SK-N-SH treated with all-trans-retinoic acid at 6 μM for 48 hours (cell line): ENCODE data around the gene LUC7L2.

Experiments used
- ATAC-seq: fragments of 200-7000 bp; cut with Tn5 transposase; 3 replicates; pipeline ENCODE4 v1.9.1; 2020; ENCODE audit warnings: mild to moderate bottlenecking, moderate library complexity
- ARNTL ChIP-seq: fragments of 450-650 bp; formaldehyde crosslinking; IDR thresholded peaks from 2 replicates; pipeline ENCODE4 v1.5.0; 2020; ENCODE audit warnings: low read depth, mild to moderate bottlenecking, moderate library complexity, borderline replicate concordance
- GLIS3 ChIP-seq: fragments of 250-450 bp; sonication (Bioruptor Pico); IDR thresholded peaks from 2 replicates; pipeline ENCODE4 v1.5.0; 2020; ENCODE audit warnings: mild to moderate bottlenecking, moderate library complexity
- ISL1 ChIP-seq: fragments of 250-450 bp; sonication (Bioruptor Pico); IDR thresholded peaks from 2 replicates; pipeline ENCODE4 v2.1.2; 2022; ENCODE audit warnings: mild to moderate bottlenecking, moderate library complexity
- OSR1 ChIP-seq: fragments of 250-450 bp; sonication (Bioruptor Pico); IDR thresholded peaks from 2 replicates; pipeline ENCODE4 v1.8.0; 2022; ENCODE audit warnings: moderate library complexity, mild to moderate bottlenecking, inconsistent platforms
- PATZ1 ChIP-seq: fragments of 250-450 bp; sonication (Bioruptor Pico); IDR thresholded peaks from 2 replicates; pipeline ENCODE4 v1.8.0; 2020; ENCODE audit warnings: mild to moderate bottlenecking, moderate library complexity, borderline replicate concordance
- POU6F1 ChIP-seq: fragments of 250-450 bp; sonication (Bioruptor Pico); IDR thresholded peaks from 2 replicates; pipeline ENCODE4 v1.8.0; 2021; ENCODE audit warnings: low read depth, mild to moderate bottlenecking, moderate library complexity, borderline replicate concordance
- PPARA ChIP-seq: fragments of 250-450 bp; sonication (Bioruptor Pico); IDR thresholded peaks from 2 replicates; pipeline ENCODE4 v1.5.0; 2020; ENCODE audit warnings: mild to moderate bottlenecking, borderline replicate concordance
- SNAI2 ChIP-seq: fragments of 250-450 bp; sonication (Bioruptor Pico); IDR thresholded peaks from 2 replicates; pipeline ENCODE4 v1.5.0; 2020; ENCODE audit warnings: mild to moderate bottlenecking, moderate library complexity
- TCF4 ChIP-seq: fragments of 250-450 bp; sonication (Bioruptor Pico); IDR thresholded peaks from 2 replicates; pipeline ENCODE4 v1.8.0; 2021; ENCODE audit warnings: mild to moderate bottlenecking, moderate library complexity, borderline replicate concordance
- TOX ChIP-seq: fragments of 250-450 bp; sonication (Bioruptor Pico); IDR thresholded peaks from 2 replicates; pipeline ENCODE4 v1.8.0; 2021; ENCODE audit warnings: mild to moderate bottlenecking, moderate library complexity, borderline replicate concordance
- TSHZ2 ChIP-seq: fragments of 250-450 bp; sonication (Bioruptor Pico); IDR thresholded peaks from 2 replicates; pipeline ENCODE4 v1.5.0; 2020; ENCODE audit warnings: mild to moderate bottlenecking, moderate library complexity
- ZC3H10 ChIP-seq: fragments of 250-450 bp; sonication (Bioruptor Pico); IDR thresholded peaks from 2 replicates; pipeline ENCODE4 v1.5.1; 2021; ENCODE audit warnings: mild to moderate bottlenecking, moderate library complexity
- ZFP30 ChIP-seq: fragments of 450-650 bp; formaldehyde crosslinking; IDR thresholded peaks from 2 replicates; pipeline ENCODE4 v1.5.0; 2022; ENCODE audit warnings: mild to moderate bottlenecking, moderate library complexity
- ZNF565 ChIP-seq: fragments of 450-650 bp; formaldehyde crosslinking; conservative IDR thresholded peaks from 2 replicates; pipeline ENCODE4 v1.5.0; 2020; ENCODE audit warnings: low read depth, mild to moderate bottlenecking, moderate library complexity
- ZNF70 ChIP-seq: fragments of 450-650 bp; formaldehyde crosslinking; IDR thresholded peaks from 2 replicates; pipeline ENCODE4 v1.5.0; 2020; ENCODE audit warnings: mild to moderate bottlenecking, moderate library complexity
- TF ChIP-seq, protein P1 (sequence below): fragments of 250-450 bp; sonication (Bioruptor Pico); IDR thresholded peaks from 2 replicates; pipeline ENCODE4 v1.5.1; 2021; ENCODE audit warnings: mild to moderate bottlenecking, moderate library complexity
- TF ChIP-seq, protein P2 (sequence below): fragments of 250-450 bp; sonication (Bioruptor Pico); IDR thresholded peaks from 2 replicates; pipeline ENCODE4 v1.5.1; 2020; ENCODE audit warnings: low read depth, mild to moderate bottlenecking, moderate library complexity

The LUC7L2 gene

DNA sequence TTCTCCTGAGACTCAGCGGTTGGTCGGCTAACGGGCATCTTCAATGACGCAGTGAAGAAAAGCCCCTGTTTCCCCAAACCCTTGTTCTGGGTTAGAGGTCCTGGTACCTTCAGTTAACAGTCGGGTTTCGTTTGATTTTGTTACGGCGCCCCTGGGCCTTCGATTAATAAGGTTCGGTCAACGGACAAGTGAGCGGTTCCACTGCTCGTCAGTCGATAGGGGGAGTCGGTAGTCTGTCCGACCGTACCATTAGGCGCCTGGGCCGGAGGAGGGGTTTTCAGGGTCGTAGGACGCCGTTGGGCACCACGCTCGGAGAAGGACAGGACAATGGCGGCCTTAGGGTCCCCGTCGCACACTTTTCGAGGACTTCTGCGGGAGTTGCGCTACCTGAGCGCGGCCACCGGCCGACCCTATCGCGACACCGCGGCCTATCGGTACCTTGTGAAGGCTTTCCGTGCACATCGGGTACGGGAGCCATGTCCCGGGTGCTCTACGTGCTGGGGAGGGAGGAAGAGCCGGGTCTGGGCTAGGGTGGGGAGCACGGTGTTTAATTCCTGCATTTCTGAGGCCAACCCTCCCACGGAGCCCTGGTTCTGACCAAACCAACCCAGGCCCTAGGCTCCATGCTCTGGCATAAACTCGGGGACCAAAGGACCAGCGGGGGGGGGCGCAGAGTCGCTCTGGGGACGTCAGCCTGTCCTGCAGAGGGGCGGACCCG lies 18.5 kb upstream of the LUC7L2 start, which contains the start of gene FMC1 (continued):
- TF ChIP-seq PPARA (no peak), POU6F1 (peak; percentile 82), GLIS3 (CRISPR knock-in tag) (peak; percentile 81), OSR1 (no peak), ISL1 (CRISPR knock-in tag) (no peak)

- no peak for TF ChIP-seq TCF4 (CRISPR knock-in tag)
- TF ChIP-seq OSR1 = no peak
- no peak for TF ChIP-seq SNAI2
- ATAC-seq = no peak
These were observed 17.9 kb upstream of the LUC7L2 start for GRCh38 chr7:139341776-139342226.

DNA sequence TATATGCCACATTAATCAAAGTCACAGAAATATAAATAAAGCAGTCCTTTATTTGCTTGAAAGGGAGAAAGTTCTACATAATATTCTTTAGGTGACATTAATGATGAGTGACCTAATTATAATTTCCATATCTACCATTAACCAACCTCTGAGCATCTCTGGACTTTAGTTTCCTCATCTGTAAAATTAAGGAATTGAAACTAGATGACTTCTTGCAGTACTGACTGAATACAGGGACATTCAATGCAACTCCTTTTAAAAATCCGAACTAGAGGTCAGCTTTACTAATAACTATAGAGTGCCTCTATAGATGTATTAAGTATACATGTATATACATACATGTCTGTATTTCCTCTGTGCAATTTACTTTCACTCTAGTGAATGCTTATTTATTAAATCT lies 14.7 kb upstream of the LUC7L2 start:
- ATAC-seq = no peak

GRCh38 chr7:139351027-139351426 lies 8.7 kb upstream of the LUC7L2 start:
- ATAC-seq = no peak
- TF ChIP-seq, protein P1, sequence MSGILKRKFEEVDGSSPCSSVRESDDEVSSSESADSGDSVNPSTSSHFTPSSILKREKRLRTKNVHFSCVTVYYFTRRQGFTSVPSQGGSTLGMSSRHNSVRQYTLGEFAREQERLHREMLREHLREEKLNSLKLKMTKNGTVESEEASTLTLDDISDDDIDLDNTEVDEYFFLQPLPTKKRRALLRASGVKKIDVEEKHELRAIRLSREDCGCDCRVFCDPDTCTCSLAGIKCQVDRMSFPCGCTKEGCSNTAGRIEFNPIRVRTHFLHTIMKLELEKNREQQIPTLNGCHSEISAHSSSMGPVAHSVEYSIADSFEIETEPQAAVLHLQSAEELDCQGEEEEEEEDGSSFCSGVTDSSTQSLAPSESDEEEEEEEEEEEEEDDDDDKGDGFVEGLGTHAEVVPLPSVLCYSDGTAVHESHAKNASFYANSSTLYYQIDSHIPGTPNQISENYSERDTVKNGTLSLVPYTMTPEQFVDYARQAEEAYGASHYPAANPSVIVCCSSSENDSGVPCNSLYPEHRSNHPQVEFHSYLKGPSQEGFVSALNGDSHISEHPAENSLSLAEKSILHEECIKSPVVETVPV = no peak
- TF ChIP-seq PATZ1 (CRISPR knock-in tag) = no peak
- TF ChIP-seq ZFP30 = no peak
- no peak for TF ChIP-seq ARNTL (CRISPR knock-in tag)
- TF ChIP-seq ZNF565 = no peak
- no peak for TF ChIP-seq OSR1
- TF ChIP-seq TOX (CRISPR knock-in tag) = no peak

More for the DNA sequence above, 14.7 kb upstream of the LUC7L2 start:
- no peak for TF ChIP-seq GLIS3 (CRISPR knock-in tag)
- TF ChIP-seq, protein P1 = no peak
- TF ChIP-seq OSR1 = no peak
- no peak for TF ChIP-seq ISL1 (CRISPR knock-in tag)
- TF ChIP-seq TSHZ2 (CRISPR knock-in tag) = no peak
- TF ChIP-seq, protein P2, sequence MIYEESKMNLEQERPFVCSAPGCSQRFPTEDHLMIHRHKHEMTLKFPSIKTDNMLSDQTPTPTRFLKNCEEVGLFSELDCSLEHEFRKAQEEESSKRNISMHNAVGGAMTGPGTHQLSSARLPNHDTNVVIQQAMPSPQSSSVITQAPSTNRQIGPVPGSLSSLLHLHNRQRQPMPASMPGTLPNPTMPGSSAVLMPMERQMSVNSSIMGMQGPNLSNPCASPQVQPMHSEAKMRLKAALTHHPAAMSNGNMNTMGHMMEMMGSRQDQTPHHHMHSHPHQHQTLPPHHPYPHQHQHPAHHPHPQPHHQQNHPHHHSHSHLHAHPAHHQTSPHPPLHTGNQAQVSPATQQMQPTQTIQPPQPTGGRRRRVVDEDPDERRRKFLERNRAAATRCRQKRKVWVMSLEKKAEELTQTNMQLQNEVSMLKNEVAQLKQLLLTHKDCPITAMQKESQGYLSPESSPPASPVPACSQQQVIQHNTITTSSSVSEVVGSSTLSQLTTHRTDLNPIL (CRISPR knock-in tag) = no peak
- no peak for TF ChIP-seq ZNF565
- TF ChIP-seq PPARA = no peak
- no peak for TF ChIP-seq ZC3H10 (CRISPR knock-in tag)
- no peak for TF ChIP-seq ZNF70 (CRISPR knock-in tag)
- TF ChIP-seq, all 23 proteins: peak for 0
